Neural cell (in vitro differentiated cells): Measurements from ENCODE around the gene SIX5. TPM values are rescaled to one million over a fixed set of nuclear protein-coding genes. Genes with fewer than 3 reads are reported as not detected.

Source experiments
- H2AFZ ChIP-seq: fragments of 200-600, 300-800 bp; sonication (generic), shearing (Covaris generic); 2 replicates; pipeline ENCODE4 v1.6.0; 2014; ENCODE audit warnings: low read depth, mild to moderate bottlenecking, antibody characterized with exemption, low read length, moderate library complexity
- H3F3A ChIP-seq: fragments of 200-600 bp; shearing (Covaris generic); 2 replicates; pipeline ENCODE4 v1.6.1; 2016; ENCODE audit warnings: mild to moderate bottlenecking, moderate library complexity, mixed read lengths, antibody characterized with exemption, low read length; ENCODE audit not compliant: insufficient read depth, poor library complexity, severe bottlenecking
- H3K27ac ChIP-seq: fragments of 200-600, 300-800 bp; sonication (generic), shearing (Covaris generic); 2 replicates; pipeline ENCODE4 v1.5.1; 2014; ENCODE audit warnings: mild to moderate bottlenecking, low read length, moderate library complexity
- H3K27me3 ChIP-seq: fragments of 300-800, 200-600 bp; sonication (generic), shearing (Covaris generic); 2 replicates; pipeline ENCODE4 v1.6.0; 2014; ENCODE audit warnings: mild to moderate bottlenecking, low read depth, low read length, moderate library complexity; ENCODE audit not compliant: insufficient read depth
- H3K36me3 ChIP-seq: fragments of 300-800, 200-600 bp; sonication (generic), shearing (Covaris generic); 2 replicates; pipeline ENCODE4 v1.5.1; 2014; ENCODE audit warnings: mild to moderate bottlenecking, antibody characterized with exemption, low read length, moderate library complexity; ENCODE audit not compliant: insufficient read depth
- H3K4me2 ChIP-seq: fragments of 300-800, 200-600 bp; sonication (generic), shearing (Covaris generic); 2 replicates; pipeline ENCODE4 v1.6.0; 2014; ENCODE audit warnings: mild to moderate bottlenecking, low read length
- H3K4me3 ChIP-seq: fragments of 300-800, 200-600 bp; sonication (generic), shearing (Covaris generic); 2 replicates; pipeline ENCODE4 v1.5.1; 2014; ENCODE audit warnings: mild to moderate bottlenecking, low read length, moderate library complexity
- H3K79me2 ChIP-seq: fragments of 200-600 bp; shearing (Covaris generic); replicated peaks from 2 replicates; pipeline ENCODE4 v1.6.0; 2014; ENCODE audit warnings: mild to moderate bottlenecking, low read length, moderate library complexity; ENCODE audit not compliant: insufficient read depth
- H3K9ac ChIP-seq: fragments of 300-800, 200-600 bp; sonication (generic), shearing (Covaris generic); 2 replicates; pipeline ENCODE4 v1.6.1; 2016; ENCODE audit warnings: mild to moderate bottlenecking, low read length, mixed read lengths
- H3K9me2 ChIP-seq: fragments of 200-600 bp; shearing (Covaris generic); 2 replicates; pipeline ENCODE4 v1.6.1; 2016; ENCODE audit warnings: mild to moderate bottlenecking, low read length, mixed read lengths; ENCODE audit not compliant: insufficient read depth
- H3K9me3 ChIP-seq: fragments of 200-600, 300-800 bp; sonication (generic), shearing (Covaris generic); 2 replicates; pipeline ENCODE4 v1.6.1; 2016; ENCODE audit warnings: mild to moderate bottlenecking, mixed run types, low read length, moderate library complexity, mixed read lengths
- H4K20me1 ChIP-seq: fragments of 200-600 bp; shearing (Covaris generic); 2 replicates; pipeline ENCODE4 v1.6.1; 2016; ENCODE audit warnings: mild to moderate bottlenecking, mixed run types; ENCODE audit not compliant: insufficient read depth
- CTCF ChIP-seq: fragments of 450-650 bp; IDR thresholded peaks from 2 replicates; pipeline ENCODE4 v1.5.1; 2014; ENCODE audit warnings: antibody characterized with exemption, mild to moderate bottlenecking, moderate library complexity; ENCODE audit not compliant: poor library complexity, severe bottlenecking
- EP300 ChIP-seq: fragments of 450-650 bp; conservative IDR thresholded peaks from 2 replicates; pipeline ENCODE4 v1.6.1; 2014; ENCODE audit warnings: antibody characterized with exemption, mild to moderate bottlenecking, moderate library complexity; ENCODE audit not compliant: poor library complexity, severe bottlenecking
- EZH2 ChIP-seq: fragments of 200-600, 300-800 bp; shearing (Covaris generic), sonication (generic); IDR thresholded peaks from 2 replicates; pipeline ENCODE4 v1.6.1; 2014; ENCODE audit warnings: antibody characterized with exemption, low read length, borderline replicate concordance, mild to moderate bottlenecking; ENCODE audit not compliant: insufficient read depth, poor library complexity, severe bottlenecking
- MXI1 ChIP-seq: fragments of 450-650 bp; conservative IDR thresholded peaks from 2 replicates; pipeline ENCODE4 v1.6.1; 2014; ENCODE audit warnings: antibody characterized with exemption, mild to moderate bottlenecking; ENCODE audit not compliant: poor library complexity, severe bottlenecking
- POLR2AphosphoS5 ChIP-seq: IDR thresholded peaks from 2 replicates; pipeline ENCODE4 v1.6.1; 2012
- RAD21 ChIP-seq: fragments of 450-650 bp; conservative IDR thresholded peaks from 2 replicates; pipeline ENCODE4 v1.6.1; 2014; ENCODE audit warnings: antibody characterized with exemption, mild to moderate bottlenecking, moderate library complexity
- REST ChIP-seq: IDR thresholded peaks from 2 replicates; pipeline ENCODE4 v1.6.1; 2012; ENCODE audit warnings: borderline replicate concordance
- SMC3 ChIP-seq: fragments of 450-650 bp; conservative IDR thresholded peaks from 2 replicates; pipeline ENCODE4 v1.6.1; 2014; ENCODE audit warnings: antibody characterized with exemption, mild to moderate bottlenecking, moderate library complexity; ENCODE audit not compliant: poor library complexity
- TAF1 ChIP-seq: IDR thresholded peaks from 2 replicates; pipeline ENCODE4 v1.6.1; 2012; ENCODE audit warnings: low read depth
- polyA plus RNA-seq: library from polyadenylated mRNA; depleted of rRNA; stranded (reverse); fragments of >200 nt; gene quantifications from 2 replicates; pipeline ENCODE4 v1.2.3, GENCODE V29; 2014

SIX5 gene
- polyA plus RNA-seq, 1 donor from 2014 or later: not detected

- H3K4me2 ChIP-seq: no peak overlapping the region
- no peaks in the 10 kb centered on the region for H4K20me1 ChIP-seq
- H3K9me2 ChIP-seq: no peaks in the 10 kb centered on the region
- no peaks in the 10 kb centered on the region for H3K79me2 ChIP-seq
- no peaks in the 10 kb centered on the region for H3K36me3 ChIP-seq
- TF ChIP-seq RAD21 (no peak), REST (no peak), SMC3 (no peak), CTCF (no peak), POLR2AphosphoS5 (no peak)
- peaks cover 13% of the 10 kb centered on the region for H3K27me3 ChIP-seq
- H3K9ac ChIP-seq: no peak overlapping the region
- H3K4me3 ChIP-seq: no peak overlapping the region
- no peak overlapping the region for H2AFZ ChIP-seq
- no peak overlapping the region for H3K27ac ChIP-seq
- no peaks in the 10 kb centered on the region for H3F3A ChIP-seq
- H3K9me3 ChIP-seq: no peaks in the 10 kb centered on the region
Observed at GRCh38 chr19:45762870-45763631, 6.0 kb downstream of the SIX5 start.

GRCh38 chr19:45761714-45762113 is 7.3 kb downstream of the SIX5 start:
- Histone ChIP-seq H3K9ac (no peak overlapping the region), H3K4me2 (no peak overlapping the region), H3F3A (no peaks in the 10 kb centered on the region), H3K27me3 (no peaks in the 10 kb centered on the region), H3K9me3 (no peaks in the 10 kb centered on the region), H4K20me1 (no peaks in the 10 kb centered on the region), H2AFZ (no peak overlapping the region), H3K9me2 (no peaks in the 10 kb centered on the region), H3K36me3 (no peaks in the 10 kb centered on the region), H3K79me2 (no peaks in the 10 kb centered on the region), H3K4me3 (no peak overlapping the region), H3K27ac (no peak overlapping the region)
- TF ChIP-seq MXI1 (no peak), CTCF (no peak), POLR2AphosphoS5 (no peak), SMC3 (no peak), REST (no peak), EP300 (no peak), EZH2 (no peak), TAF1 (no peak), RAD21 (no peak)
